GM12801 (cell line): ENCODE measurements around the gene ADCY4.

Source experiments
- CTCF ChIP-seq: IDR thresholded peaks from one replicate; pipeline ENCODE4 v1.5.1; 2011; ENCODE audit warnings: control low read depth; ENCODE audit not compliant: insufficient read length; ENCODE audit errors: extremely low read depth

The ADCY4 gene

GRCh38 chr14:24270537-24271133, 64.2 kb downstream of the ADCY4 start:
- TF ChIP-seq CTCF, result no peak

GRCh38 chr14:24269910-24270536, 64.8 kb downstream of the ADCY4 start:
- TF ChIP-seq CTCF, result no peak

GRCh38 chr14:24269368-24269767, 65.5 kb downstream of the ADCY4 start:
- no peak for TF ChIP-seq CTCF
